Hematopoietic multipotent progenitor cell (in vitro differentiated cells): ENCODE data around the gene ARPP21. TPM values are rescaled to one million over a fixed set of nuclear protein-coding genes. Genes with fewer than 3 reads are reported as not detected.
"Not testable (repeated sequence)": the region's sequence is repeated elsewhere in the genome, so short reads cannot be mapped to it uniquely, and the experiment has no call there.

Experiments used
- DNase-seq, 3 donors: peaks; one replicate each; pipeline ENCODE4 v3.0.0-alpha.2; 2011 to 2015; ENCODE audit warnings: low read depth in 2 of 3, low spot score in 2 of 3
- total RNA-seq: library from RNA; depleted of rRNA; stranded (reverse); fragments of >200 nt; gene quantifications from one replicate; pipeline ENCODE4 v1.2.3, GENCODE V29; 2012

The ARPP21 gene
- total RNA-seq, 1 donor: 0.54 TPM

GRCh38 chr3:35777065-35777464 lies 137.7 kb downstream of the ARPP21 start:
- no peak for DNase-seq

GRCh38 chr3:35777563-35778554 lies 138.5 kb downstream of the ARPP21 start:
- no peak for DNase-seq

DNA sequence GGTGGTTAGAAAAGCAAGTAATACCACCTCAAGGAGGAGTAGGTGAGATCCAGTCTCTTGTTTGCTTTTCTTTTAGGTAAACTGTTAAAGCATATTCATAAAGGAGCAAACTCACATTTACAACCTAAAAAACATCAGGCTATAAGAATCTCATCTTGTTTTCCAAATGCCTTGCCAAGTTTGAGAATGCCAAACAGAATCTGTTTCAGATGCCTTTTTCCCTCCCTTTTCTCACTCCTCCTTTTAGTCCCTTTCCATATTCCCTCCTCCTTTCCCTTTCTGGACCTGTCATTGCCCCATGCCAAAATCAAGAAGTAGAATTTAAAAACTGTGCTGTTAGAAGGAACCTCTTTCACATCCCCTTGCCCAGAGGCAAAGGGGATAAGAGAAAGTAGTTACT lies 140.3 kb downstream of the ARPP21 start:
- DNase-seq: no peak

- DNase-seq: no peak
These were observed 141.5 kb downstream of the ARPP21 start for GRCh38 chr3:35780800-35781199.

DNA sequence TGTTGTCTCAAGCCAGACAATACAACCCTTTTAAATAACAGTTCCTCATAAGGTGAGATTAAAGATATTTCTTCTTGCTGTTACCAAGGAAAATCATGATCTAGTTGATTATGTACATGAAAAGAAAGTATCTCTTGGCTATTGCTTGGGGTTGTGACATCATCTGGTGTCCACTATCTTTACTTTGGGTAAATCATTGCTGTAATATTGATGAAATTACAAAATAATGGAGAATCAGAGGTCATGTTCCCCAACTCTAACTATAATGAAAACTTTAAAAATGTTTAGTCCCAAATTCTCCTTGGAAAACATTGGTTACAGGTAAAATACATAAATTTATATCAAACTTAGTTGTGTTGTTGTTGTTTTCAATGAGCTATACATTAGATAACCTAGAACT lies 142.2 kb downstream of the ARPP21 start:
- DNase-seq: no peak

DNA sequence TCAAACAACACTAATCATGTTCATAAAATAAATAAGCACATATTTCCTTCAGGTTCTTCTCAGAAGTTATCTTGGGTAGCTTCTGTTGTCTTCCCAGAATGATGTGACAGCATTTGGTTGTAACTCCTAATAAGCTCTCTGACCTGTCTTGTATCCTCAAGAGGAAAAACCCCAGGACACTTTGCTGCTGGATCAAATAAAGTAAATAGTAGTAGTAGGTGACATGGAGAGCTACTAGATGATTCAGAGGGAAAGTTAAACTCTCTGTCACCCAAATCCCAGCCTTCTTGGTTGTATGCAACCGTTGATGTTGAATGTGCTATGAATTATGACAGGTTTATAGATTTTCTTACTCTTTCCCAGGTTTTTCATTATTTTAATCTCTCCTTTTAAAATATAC lies 143.0 kb downstream of the ARPP21 start:
- DNase-seq: no peak

DNA sequence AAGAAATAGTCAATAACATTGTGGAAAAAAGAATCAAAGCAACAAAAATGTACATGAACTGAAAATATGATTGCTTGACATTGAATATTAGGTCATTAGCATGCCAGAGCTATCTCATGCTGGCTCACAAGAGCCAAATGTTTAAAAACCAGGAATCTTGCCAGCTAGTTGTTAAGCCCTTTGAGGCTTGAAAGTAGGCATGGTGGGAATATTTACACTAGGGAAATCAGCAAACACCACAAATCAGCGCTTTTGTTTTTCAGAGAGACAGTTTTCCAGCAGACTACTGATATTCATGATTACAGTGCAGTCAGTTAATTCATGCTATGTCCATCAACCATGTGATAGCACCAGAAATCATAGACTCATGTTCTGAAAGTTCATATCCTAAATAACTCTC lies 144.8 kb downstream of the ARPP21 start:
- no peak for DNase-seq

- no peak for DNase-seq
These were observed 146.0 kb downstream of the ARPP21 start for GRCh38 chr3:35785234-35785888.

- DNase-seq: no peak
These were observed 148.6 kb downstream of the ARPP21 start for GRCh38 chr3:35787936-35788335.

DNA sequence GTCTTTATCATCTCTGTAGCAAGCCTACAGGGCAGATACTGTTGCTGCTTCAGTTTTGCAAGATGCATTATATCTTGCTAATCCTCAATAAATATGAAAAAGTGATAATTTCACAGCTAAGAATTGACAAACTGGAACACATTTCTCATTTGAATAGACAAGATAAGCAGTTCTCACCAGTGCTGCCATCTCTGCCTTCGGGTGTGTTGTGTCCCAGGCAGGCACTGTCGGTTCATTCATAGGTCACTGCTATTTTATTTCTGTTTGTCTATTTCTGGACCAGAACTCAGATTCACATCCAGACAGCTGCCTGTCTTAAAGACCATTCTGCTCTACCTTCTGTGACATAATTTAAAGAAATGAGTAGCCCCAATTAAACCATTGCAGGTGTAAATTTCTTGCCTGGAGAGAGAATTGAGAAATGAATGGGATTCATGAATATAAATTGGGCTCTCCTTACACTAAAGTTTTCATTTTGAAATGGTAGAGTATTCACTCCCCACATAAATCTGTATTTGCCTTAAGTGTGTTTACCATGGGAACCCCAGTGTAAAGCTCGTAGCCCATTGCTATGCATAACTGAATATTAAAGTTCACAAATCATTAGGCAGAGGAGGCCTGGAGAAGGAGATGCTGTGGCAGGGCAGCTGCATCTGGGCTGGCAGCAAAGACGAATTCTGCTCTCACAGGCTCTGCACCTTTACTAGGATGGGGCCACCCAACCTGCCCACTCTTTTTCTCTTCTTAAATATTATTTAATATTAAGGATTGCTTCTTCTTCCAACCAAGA lies 149.9 kb downstream of the ARPP21 start:
- no peak for DNase-seq

- DNase-seq: no peak
These were observed 151.4 kb downstream of the ARPP21 start for GRCh38 chr3:35790764-35791163.

DNA sequence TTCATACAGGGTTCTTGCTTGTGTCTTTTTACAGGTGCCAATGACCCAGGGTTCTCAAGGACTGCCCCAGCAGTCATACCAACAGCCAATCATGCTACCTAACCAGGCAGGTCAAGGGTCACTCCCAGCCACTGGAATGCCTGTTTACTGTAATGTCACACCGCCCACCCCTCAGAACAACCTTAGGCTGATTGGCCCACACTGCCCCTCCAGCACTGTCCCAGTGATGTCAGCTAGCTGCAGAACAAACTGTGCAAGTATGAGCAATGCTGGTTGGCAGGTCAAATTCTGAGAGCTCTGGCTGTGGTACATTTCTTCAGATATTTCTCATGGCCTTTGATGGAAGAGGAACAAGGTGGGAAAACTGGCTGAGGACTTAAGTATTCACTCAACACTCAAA lies 154.3 kb downstream of the ARPP21 start:
- DNase-seq: no peak

DNA sequence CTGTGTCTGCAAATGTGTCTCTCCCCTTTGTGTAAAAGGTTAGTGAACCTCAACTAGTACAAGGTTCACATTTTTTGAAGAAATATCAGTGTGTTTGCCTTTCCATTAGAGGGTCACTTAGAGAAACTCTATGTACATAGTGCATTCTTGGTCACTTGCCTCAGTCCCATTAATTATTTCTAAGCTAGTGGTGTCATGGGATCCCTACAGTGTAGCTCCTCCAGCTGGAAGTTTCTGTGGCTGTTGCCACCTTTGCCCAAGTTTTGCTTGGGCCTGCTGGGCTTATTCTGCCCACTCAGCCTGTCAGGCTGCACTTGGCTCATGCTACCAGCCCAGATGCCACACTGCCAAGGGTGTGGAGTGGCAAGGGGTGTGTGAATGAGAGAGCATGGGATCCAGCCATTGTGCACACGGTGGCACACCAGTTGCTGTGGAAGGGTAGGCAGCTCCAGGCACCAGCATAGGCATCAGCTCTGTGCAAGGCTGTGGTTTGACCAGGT lies 161.7 kb downstream of the ARPP21 start:
- DNase-seq: no peak

DNA sequence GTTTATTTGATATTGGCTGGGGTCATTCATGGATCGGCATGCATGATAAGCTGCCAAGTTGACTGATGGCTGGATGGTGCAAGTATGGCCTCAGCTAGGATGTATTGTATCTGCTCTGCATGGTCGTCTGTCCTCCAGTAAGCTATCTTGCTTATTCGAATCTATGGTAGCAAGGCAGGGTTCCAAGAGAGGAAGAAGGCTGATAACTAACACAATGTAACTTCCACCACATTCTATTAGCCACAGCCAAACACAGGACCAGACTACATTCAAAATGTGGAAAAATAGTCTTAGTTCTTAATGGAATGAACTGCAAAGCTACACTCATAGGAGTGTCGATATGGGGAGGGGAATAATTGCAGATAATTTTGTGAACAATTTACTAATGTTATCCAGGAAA lies 175.2 kb downstream of the ARPP21 start:
- DNase-seq: no peak

GRCh38 chr3:35815796-35816195 lies 176.5 kb downstream of the ARPP21 start:
- DNase-seq: not testable (repeated sequence)

DNA sequence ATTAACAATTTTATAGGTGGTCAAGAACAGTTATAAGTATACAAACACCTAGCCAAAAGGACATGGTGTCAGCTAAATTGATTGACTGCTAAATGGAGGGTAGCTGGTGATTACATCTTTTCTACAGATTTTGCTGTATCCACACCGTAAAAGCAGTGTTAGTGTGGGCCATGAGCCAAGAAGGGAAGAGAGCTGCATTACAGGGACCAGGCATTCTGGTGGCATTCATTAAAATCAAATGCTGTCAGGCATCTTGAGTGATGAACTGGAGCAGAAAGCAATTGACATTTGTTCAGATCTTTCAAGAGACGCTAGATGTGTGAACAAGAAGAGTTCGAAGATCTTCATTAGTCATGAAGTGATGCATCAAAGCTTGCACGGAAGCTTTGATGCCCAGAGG lies 177.9 kb downstream of the ARPP21 start:
- DNase-seq: no peak

DNA sequence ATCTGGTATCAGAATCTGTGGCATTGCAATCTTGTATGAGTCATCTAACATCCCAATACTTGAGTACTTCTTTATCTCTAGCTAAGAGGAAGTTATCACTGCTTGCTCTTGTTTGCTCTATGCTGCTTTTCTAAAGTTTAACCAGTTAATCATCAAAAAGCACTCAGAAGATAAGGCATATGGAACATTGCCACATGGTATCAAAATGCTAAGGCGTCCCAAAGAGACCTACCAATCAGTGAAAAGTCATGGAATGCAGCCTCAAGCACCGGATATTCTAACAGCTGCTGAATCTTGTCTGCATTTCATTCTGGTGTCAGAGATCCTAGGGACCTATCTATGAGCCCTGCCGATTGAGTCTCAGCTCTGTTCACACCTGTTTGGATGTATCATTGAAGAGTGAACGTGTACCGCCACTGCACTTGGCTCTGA lies 192.8 kb downstream of the ARPP21 start:
- DNase-seq: no peak
